NCI-H1048 (cell line): ENCODE measurements around the gene MLLT1.

Experiments
- DNase-seq: peaks from one replicate; lab custom pipeline; 2025; lab: John Stamatoyannopoulos, UW

MLLT1 gene

GRCh38 chr19:6259312-6259861 is 20.4 kb downstream of the MLLT1 start:
- no peak for DNase-seq

- DNase-seq = no peak
Measured at GRCh38 chr19:6258812-6259311, 20.9 kb downstream of the MLLT1 start.

DNA sequence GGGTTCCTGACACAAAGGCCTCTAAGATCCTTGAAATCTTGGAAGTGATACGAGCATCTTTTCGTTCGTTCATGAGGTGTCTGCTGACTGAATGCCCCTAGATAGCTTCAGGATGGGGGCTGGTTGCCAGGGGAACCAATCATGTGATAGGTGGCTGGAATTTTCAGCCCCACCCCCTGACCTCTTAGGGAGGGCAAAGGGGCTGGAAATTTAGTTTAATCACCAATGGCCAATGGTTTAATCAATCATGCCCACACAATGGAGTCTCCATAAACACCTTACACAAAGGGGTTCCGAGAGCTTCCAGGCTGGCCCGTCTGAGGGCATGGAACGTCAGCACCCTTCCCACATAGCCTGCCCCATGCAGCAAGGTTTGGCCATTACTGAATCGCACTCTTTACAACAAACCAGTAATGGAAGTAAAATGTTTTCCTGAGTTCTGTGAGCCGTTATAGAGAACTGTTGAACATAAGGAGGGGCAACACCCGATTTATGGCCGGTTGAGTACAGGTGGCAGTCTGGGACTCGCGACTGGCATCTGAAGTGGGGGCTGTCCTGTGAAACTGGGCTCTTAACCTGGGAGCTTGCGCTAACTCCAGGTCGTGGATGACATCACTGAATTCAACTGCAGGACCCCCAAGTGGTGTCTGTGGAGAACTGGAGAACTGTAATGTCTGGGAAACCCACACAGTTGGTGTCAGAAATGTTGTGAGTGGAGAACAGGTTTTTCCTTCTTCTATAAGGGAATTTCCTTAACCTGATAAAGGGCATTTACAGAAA is 25.6 kb downstream of the MLLT1 start:
- no peak for DNase-seq

DNA sequence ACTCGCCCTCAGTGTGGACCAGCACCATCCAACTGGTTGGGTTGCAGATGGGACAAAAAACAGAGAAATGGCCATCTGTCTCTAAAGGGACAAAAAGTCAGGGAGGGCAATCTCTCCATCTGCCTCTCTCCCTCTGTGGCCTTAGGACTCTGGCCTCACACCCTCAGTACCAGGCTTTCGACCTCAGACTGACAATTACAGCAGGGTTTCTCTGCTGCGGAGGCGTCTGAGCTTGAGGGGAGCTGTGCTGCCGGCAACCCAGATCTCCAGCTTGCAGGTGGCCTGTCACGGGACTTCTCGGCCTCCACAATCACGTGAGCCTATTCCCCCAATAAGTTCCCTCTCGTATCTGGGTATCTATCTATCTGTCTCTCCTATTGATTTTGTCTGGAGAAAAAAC is 27.7 kb downstream of the MLLT1 start:
- no peak for DNase-seq

GRCh38 chr19:6250909-6251308 is 28.9 kb downstream of the MLLT1 start:
- no peak for DNase-seq

DNA sequence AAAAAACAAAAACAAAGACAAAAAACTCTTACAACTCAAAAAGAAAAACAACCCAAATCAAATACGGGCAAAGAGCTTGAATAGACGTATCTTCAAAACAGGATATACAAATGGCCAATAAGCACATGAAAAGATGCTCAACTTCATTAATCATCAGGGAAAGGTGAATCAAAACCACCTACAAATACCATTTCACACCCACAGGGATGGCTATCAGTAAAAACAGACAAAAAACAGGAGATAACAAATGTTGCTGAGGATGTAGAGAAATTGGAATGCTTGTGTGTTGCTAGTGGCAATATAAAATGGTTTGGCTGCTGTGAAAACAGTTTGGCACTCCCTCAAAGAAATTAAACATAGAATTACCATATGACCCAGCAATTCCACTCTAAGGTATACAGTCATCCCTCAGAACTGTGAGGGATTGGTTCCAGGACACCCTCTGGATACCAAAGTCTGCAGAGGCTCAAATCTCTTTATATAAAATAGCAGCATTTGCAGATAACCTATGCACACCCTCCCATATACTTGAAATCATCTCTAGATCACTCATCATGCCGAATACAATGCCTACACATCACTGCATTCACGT is 29.7 kb downstream of the MLLT1 start:
- DNase-seq = no peak

DNA sequence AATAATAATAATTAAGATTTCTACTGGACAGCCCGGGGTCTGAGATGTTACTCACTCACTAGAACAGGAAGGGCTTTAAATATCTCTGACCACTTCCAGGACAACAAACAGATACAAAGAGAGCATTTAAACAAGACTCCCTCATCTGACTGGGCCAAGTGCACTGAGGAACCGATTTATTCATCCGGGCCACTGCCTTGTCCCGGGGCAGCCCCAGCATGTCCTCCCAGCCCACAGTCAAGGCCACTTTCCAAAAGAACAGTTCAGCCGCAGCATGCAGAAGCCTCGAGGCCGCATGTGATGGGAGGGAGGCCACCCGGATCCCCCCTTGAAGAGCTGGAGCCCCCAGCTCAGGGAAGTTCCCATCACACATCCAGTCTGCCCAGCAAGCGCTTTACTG is 30.5 kb downstream of the MLLT1 start:
- DNase-seq = no peak

DNA sequence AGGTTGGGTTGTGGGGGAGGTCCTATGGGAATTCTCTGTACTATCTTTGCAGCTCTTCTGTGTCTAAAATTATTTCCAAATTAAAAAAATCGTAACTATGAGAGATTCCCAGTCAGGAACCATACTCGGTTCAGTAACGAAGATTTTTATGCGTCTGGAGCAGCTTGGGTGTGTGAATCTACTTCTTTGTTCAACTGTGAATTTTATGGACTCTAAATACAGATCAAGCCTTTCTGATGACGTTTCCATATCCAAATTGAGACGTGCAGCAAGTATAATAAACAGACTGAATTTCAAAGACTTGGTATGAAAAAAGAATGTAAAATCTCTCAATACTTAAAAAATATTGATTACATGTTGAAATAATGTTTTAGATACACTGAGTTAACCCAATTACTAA is 30.9 kb downstream of the MLLT1 start:
- no peak for DNase-seq

DNA sequence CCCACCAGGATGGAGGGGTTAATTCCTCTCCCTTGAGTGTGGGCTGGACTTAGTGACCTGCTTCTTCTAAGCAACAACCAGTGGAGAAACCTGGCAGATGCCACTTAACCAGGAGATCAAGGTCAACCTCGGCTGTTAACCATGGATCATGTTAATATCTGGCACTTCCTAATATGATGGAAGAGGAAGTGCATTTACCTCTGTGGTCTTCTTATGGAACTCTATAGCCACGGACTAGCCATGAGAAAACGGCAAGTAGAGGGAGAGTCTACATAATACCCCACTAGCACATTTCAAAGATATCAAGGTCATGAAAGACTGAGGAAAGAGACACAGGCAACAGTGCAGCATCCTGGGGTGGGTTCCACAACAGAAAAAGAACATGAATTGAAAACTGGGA is 31.4 kb downstream of the MLLT1 start:
- DNase-seq = no peak

GRCh38 chr19:6247007-6247288 is 32.8 kb downstream of the MLLT1 start:
- DNase-seq = no peak

GRCh38 chr19:6246174-6247006 is 33.4 kb downstream of the MLLT1 start:
- DNase-seq = no peak

- DNase-seq = no peak
Measured at GRCh38 chr19:6242677-6243076, 37.1 kb downstream of the MLLT1 start.

DNA sequence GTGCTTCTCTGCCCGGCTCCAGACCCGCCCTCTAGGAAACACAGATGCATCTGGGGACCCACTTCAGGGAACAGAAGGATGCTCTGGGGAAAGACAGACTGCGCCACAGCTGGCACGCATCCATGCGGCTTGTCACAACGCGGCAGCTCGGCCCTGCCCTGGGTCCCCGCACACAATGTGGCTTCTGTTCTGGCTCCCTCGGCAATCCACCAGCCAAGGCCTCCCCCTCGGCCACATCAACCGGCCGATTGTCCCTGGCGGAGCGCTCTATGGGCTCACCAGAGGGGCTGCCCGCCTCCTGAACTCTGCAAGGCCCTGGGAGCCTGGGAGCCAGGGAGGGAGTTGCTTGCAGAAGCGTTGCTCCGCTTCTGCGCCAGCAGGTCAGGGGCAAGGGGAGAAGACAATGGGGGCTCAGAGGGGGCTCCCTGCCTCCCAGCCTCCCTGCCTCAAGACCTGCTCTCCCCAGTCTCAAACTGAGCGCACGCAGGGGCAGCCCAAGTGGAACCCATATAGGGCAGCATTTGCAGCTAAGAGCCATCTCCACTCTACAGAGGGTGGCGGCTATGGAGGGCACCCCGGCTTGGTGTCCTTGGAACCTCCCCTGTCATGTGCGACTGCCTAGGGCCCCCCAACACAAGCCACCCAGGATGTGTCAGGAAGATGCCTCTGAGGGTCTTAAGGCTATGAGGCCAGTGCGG is 37.9 kb downstream of the MLLT1 start:
- DNase-seq = no peak

- DNase-seq = no peak
Measured at GRCh38 chr19:6241056-6241455, 38.7 kb downstream of the MLLT1 start.

- DNase-seq = no peak
Measured at GRCh38 chr19:6239871-6240676, 39.7 kb downstream of the MLLT1 start.

DNA sequence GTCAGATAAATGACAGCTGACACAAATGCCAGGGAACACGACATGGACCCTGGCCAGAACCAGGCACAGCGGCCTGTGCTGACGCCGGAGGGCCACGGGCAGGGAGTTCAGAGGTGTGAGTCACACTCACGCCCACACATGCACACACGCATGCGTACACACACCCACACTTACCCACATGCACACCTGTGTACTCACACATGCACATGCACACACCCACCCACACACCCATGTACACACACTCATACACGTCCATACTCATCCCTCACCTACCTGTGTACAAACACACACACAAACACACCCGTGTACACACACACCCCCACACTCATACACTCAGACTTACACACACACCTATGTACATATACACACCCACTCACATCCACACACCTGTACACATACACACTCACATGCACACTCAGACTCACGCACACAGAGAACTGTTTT is 40.4 kb downstream of the MLLT1 start:
- no peak for DNase-seq

GRCh38 chr19:6238643-6239281 is 41.0 kb downstream of the MLLT1 start:
- no peak for DNase-seq

DNA sequence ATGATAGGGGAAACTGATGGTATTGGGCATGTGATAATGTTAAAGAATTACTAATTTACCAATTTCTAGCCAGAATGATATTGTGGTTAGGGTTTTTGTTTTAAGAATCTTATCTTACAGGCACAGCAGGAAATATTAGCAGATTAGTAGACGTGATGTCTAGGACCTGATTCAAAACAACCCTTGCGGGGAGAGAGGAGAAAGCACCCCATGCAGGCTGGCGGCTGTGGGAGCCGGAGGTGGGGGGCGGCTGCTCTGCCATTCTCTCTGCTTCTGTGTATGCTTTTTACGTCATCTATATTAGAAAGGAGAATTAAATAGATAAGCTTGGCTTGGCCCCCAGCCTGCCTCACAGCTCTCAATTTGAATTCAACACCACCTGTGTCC is 41.5 kb downstream of the MLLT1 start:
- DNase-seq = no peak

DNA sequence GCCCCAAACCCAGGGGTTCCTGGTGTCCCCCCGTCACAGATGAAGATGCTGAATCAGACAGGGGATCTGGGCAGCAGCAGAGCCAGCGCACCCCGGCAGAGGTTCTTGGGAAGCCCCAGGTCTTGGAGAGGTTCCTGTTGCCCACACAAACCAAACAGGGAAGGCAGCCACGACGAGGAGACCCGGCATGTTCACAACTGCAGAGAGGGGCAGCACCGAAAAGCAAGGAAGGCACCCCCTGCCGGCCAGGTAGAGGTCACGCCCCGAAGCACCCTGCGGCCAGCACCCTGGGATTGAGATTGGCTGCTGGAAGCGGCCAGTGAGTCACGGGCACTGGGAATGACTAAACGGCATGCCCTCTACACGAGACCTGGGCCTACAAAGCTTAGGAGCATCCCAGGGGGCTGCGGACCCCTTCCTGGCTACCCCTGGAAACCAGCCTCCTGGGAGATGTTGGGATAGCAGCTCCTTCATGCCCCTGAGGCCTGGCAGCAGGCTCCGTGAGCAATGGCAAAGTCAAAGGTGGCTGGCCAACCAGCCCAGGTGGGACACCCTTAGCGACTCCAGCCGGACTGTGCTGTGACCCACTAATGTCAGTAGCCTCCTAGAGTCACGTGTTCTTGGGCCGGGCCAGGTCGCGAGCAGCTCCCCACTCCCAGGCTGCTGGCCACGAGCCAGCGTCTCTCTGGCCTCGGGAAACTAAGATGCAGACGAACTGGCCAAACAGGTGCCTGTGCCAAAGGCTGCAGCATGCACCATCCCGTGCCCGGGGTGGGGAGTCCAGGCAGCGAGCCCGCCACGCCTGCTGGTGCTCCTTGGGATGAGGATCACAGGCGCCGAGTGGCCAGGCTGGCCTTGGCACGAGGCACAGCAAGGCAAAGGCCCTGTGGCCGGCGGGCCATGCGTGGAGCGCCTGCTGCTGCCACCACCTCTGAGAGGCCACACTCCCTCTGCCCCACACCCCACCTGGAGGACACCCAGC is 43.2 kb downstream of the MLLT1 start:
- no peak for DNase-seq
